T-helper 2 cell treated with Interferon-gamma antibody and Interleukin-4, amounts not matched to agents 5 μg/mL and 100 μg/mL, for 36 hours (primary cell): ENCODE results near the gene HACD4.
"Not testable (repeated sequence)": the region's sequence is repeated elsewhere in the genome, so short reads cannot be mapped to it uniquely, and the experiment has no call there.

Source experiments
- DNase-seq: peaks from one replicate; pipeline ENCODE4 v3.0.0; 2021; ENCODE audit warnings: low spot score
- H3K27ac Mint-ChIP-seq: one replicate; pipeline ENCODE4 v1.8.0; 2021; ENCODE audit warnings: mild to moderate bottlenecking, mixed read lengths
- H3K27me3 Mint-ChIP-seq: one replicate; pipeline ENCODE4 v1.8.0; 2021; ENCODE audit warnings: low read depth, mixed read lengths
- H3K36me3 Mint-ChIP-seq: one replicate; pipeline ENCODE4 v1.8.0; 2021; ENCODE audit warnings: low read depth, mixed read lengths
- H3K4me1 Mint-ChIP-seq: one replicate; pipeline ENCODE4 v1.8.0; 2021; ENCODE audit warnings: low read depth, mixed read lengths
- H3K4me3 Mint-ChIP-seq: one replicate; pipeline ENCODE4 v1.8.0; 2022; ENCODE audit warnings: mild to moderate bottlenecking, moderate library complexity, mixed read lengths
- H3K9me3 Mint-ChIP-seq: one replicate; pipeline ENCODE4 v1.8.0; 2021; ENCODE audit warnings: mixed read lengths

The HACD4 gene

DNA sequence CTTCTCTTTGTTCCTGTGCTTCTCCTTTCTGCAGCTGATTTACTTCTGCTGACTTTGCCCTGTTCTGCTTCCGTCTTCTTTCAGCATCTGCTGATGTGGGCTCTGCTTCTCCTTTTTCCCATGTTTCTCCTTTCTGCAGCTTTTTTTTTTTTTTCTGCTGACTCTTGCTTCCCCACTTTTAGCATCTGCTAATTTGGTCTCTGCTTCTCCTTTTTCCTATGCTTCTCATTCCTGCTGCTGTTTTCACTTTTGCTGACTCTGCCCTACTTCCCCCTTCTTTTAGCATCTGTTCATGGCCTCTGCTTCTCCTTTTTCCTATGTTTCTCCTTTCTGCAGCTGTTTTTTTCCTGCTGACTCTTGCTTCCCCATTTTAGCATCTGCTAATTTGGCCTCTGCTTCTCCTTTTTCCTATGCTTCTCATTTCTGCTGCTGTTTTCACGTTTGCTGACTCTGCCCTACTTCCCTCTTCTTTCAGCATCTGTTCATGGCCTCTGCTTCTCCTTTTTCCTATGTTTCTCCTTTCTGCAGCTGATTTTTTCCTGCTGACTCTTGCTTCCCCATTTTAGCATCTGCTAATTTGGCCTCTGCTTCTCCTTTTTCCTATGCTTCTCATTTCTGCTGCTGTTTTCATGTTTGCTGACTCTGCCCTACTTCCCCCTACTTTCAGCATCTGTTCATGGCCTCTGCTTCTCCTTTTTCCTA lies 58.0 kb downstream of the HACD4 start:
- not testable (repeated sequence) for H3K27ac Mint-ChIP-seq, H3K4me3 Mint-ChIP-seq, H3K4me1 Mint-ChIP-seq, H3K9me3 Mint-ChIP-seq, DNase-seq, H3K27me3 Mint-ChIP-seq
- H3K36me3 Mint-ChIP-seq, result peaks cover 15% of the 10 kb centered on the region

DNA sequence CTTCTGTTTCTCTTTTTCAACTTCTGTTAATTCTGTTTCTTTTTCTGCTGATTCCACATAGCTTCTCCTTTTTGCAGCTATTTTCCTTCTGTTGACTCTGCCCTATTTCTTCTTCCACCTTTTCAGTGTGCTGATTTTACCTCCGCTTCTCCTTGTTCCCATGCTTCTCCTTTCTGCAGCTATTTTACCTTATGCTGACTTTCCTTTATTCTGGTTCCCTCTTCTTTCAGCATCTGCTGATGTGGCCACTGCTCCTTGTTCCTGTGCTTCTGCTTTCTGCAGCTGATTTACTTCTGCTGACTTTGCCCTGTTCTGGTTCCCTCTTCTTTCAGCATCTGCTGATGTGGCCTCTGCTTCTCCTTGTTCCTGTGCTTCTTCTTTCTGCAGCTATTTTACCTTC lies 58.8 kb downstream of the HACD4 start:
- H3K9me3 Mint-ChIP-seq, result no peaks in the 10 kb centered on the region

GRCh38 chr9:20962536-20963225 lies 68.8 kb downstream of the HACD4 start:
- Mint-ChIP-seq H3K27ac (no peak overlapping the region), H3K9me3 (no peaks in the 10 kb centered on the region), H3K4me1 (no peaks in the 10 kb centered on the region), H3K4me3 (no peak overlapping the region), H3K27me3 (no peaks in the 10 kb centered on the region), H3K36me3 (peaks cover 10% of the 10 kb centered on the region)
- no peak for DNase-seq

More for the DNA sequence above, 58.8 kb downstream of the HACD4 start:
- H3K27me3 Mint-ChIP-seq, result no peaks in the 10 kb centered on the region
- no peak overlapping the region for H3K4me3 Mint-ChIP-seq
- H3K4me1 Mint-ChIP-seq, result peaks cover 2% of the 10 kb centered on the region
- no peak for DNase-seq
- no peak overlapping the region for H3K27ac Mint-ChIP-seq
- peaks cover 15% of the 10 kb centered on the region for H3K36me3 Mint-ChIP-seq

DNA sequence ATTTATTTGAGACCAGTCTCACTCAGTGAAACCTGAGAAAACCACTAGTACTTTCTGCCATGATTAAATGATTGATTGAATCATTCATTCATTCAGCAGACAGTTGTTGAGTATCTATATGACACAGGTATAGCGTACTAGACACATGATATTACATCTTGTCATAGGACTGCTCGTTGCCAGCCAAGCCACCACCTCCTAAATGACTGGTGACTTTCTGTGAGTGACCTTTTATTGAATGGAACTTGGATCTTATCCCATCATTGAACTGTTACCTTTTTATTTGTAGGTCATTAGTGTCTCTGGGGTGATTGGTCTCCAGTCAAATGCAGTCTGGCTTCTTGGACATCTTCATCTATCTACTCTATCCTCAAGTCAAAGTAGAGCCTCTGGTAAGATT lies 80.7 kb downstream of the HACD4 start:
- no peak for DNase-seq
- no peak overlapping the region for H3K4me3 Mint-ChIP-seq
- H3K27ac Mint-ChIP-seq, result no peak overlapping the region
- no peaks in the 10 kb centered on the region for H3K27me3 Mint-ChIP-seq
- H3K9me3 Mint-ChIP-seq, result no peaks in the 10 kb centered on the region
- peaks cover 24% of the 10 kb centered on the region for H3K36me3 Mint-ChIP-seq
- H3K4me1 Mint-ChIP-seq, result peaks cover 2% of the 10 kb centered on the region
